HepG2 (cell line): Measurements from ENCODE around the gene CAT. TPM values are rescaled to one million over a fixed set of nuclear protein-coding genes. Genes with fewer than 3 reads are reported as not detected.

Experiments
- ATAC-seq: fragments of 200-7000 bp; cut with Tn5 transposase; 3 replicates; pipeline ENCODE4 v1.9.1; 2020; ENCODE audit warnings: mild to moderate bottlenecking, moderate library complexity
- BruUV-seq: library from RNA; stranded (reverse); fragments of 400-500 nt; replicated peaks from 2 replicates; lab custom pipeline; 2021; lab: Mats Ljungman, UMichigan
- CTCF ChIA-PET: fragments of 300-600 bp; formaldehyde crosslinking; extraction: SDS; loops from one replicate; lab custom pipeline; 2021; ENCODE audit warnings: low total read pairs, inconsistent platforms, low intra/inter-chr PET ratio; lab: Yijun Ruan, JAX
- POLR2A ChIA-PET: fragments of 350-600 bp; sonication (Branson Sonifier 250); formaldehyde crosslinking; loops from one replicate; lab custom pipeline; 2020; ENCODE audit warnings: antibody characterized with exemption, inconsistent platforms; lab: Yijun Ruan, JAX
- DNase-seq: peaks from one replicate; pipeline ENCODE4 v3.0.0-alpha.2; 2015; ENCODE audit warnings: low spot score
- FAIRE-seq: peaks from 3 replicates; lab custom pipeline; 2011; peaks lifted over from hg19 to GRCh38; lab: Jason Lieb, UNC
- H2AFZ ChIP-seq: one replicate; pipeline ENCODE4 v1.6.1; 2011; ENCODE audit warnings: low read length, inconsistent platforms
- H3K27ac ChIP-seq: fragments of 300-600 bp; 3 replicates; pipeline ENCODE4 v1.8.0; 2011; ENCODE audit warnings: mixed run types, mild to moderate bottlenecking, mixed read lengths, low read length, inconsistent platforms; ENCODE audit not compliant: insufficient read depth; ENCODE audit errors: extremely low read length
- H3K27me3 ChIP-seq, 2 experiments: fragments of 200-600 bp in 1 of 2; 2 replicates in 1 of 2; 3 replicates in 1 of 2; pipeline versions ENCODE4 v1.6.0 to v1.8.0; 2011; ENCODE audit warnings: low read length in 2 of 2, mild to moderate bottlenecking in 2 of 2, moderate library complexity in 2 of 2, inconsistent platforms in 1 of 2; ENCODE audit not compliant: insufficient read depth in 2 of 2, control insufficient read depth in 1 of 2
- H3K36me3 ChIP-seq, 2 experiments: fragments of 200-600 bp in 1 of 2; replicated peaks in 1 of 2; 2 replicates in 1 of 2; 3 replicates in 1 of 2; pipeline versions ENCODE4 v1.5.1 to v1.8.0; 2011; ENCODE audit warnings: low read length in 2 of 2, inconsistent platforms in 1 of 2; ENCODE audit not compliant: insufficient read depth in 2 of 2, control insufficient read depth in 1 of 2
- H3K4me1 ChIP-seq: 2 replicates; pipeline ENCODE4 v1.5.1; 2012; ENCODE audit warnings: low read length, inconsistent platforms; ENCODE audit not compliant: insufficient read depth
- H3K4me2 ChIP-seq: 2 replicates; pipeline ENCODE4 v1.6.0; 2011; ENCODE audit warnings: low read depth, low read length, inconsistent platforms
- H3K4me3 ChIP-seq, 3 experiments: fragments of 200-600 bp in 1 of 3; sonication (generic), shearing (Covaris generic) in 1 of 3; replicated peaks in 1 of 3; 2 replicates each; pipeline ENCODE4 v1.5.1; 2011 to 2016; ENCODE audit warnings: low read length in 3 of 3, inconsistent platforms in 2 of 3, low read depth in 2 of 3, mild to moderate bottlenecking in 2 of 3, control low read depth in 1 of 3, mixed read lengths in 1 of 3; ENCODE audit not compliant: insufficient read depth in 1 of 3
- H3K79me2 ChIP-seq: one replicate; pipeline ENCODE4 v1.6.1; 2011; ENCODE audit warnings: low read length, inconsistent platforms; ENCODE audit not compliant: insufficient read depth
- H3K9ac ChIP-seq: 2 replicates; pipeline ENCODE4 v1.6.0; 2011; ENCODE audit warnings: mild to moderate bottlenecking, low read depth, low read length, inconsistent platforms; ENCODE audit not compliant: insufficient read depth
- H3K9me3 ChIP-seq: 2 replicates; pipeline ENCODE4 v1.5.1; 2012; ENCODE audit warnings: mild to moderate bottlenecking, low read length
- H4K20me1 ChIP-seq: 2 replicates; pipeline ENCODE4 v1.6.0; 2011; ENCODE audit warnings: inconsistent platforms, mild to moderate bottlenecking, low read length, moderate library complexity; ENCODE audit not compliant: insufficient read depth
- AKAP8 ChIP-seq: sonication (generic); formaldehyde crosslinking; IDR thresholded peaks from 2 replicates; pipeline ENCODE4 v1.5.1; 2020; ENCODE audit warnings: mild to moderate bottlenecking, missing genetic modification reagents
- EZH2 ChIP-seq: conservative IDR thresholded peaks from 2 replicates; pipeline ENCODE4 v1.6.1; 2012; ENCODE audit warnings: mild to moderate bottlenecking, low read depth, low read length, moderate library complexity
- HMG20B ChIP-seq: conservative IDR thresholded peaks from 2 replicates; pipeline ENCODE4 v1.6.1; 2016; ENCODE audit warnings: missing genetic modification reagents, missing compliant biosample characterization
- HOXA7 ChIP-seq: sonication (generic); formaldehyde crosslinking; IDR thresholded peaks from 2 replicates; pipeline ENCODE4 v1.8.1; 2022; ENCODE audit warnings: mild to moderate bottlenecking, missing genetic modification reagents, moderate library complexity
- KDM3A ChIP-seq: IDR thresholded peaks from 2 replicates; pipeline ENCODE4 v1.6.1; 2018; ENCODE audit warnings: low read depth, missing compliant biosample characterization
- ZNF317 ChIP-seq: sonication (generic); formaldehyde crosslinking; IDR thresholded peaks from 2 replicates; pipeline ENCODE4 v1.5.0; 2020; ENCODE audit warnings: mild to moderate bottlenecking, missing genetic modification reagents
- ZNF652 ChIP-seq: IDR thresholded peaks from 2 replicates; pipeline ENCODE4 v1.6.1; 2016; ENCODE audit warnings: low read depth, borderline replicate concordance
- ZNF878 ChIP-seq: sonication (generic); formaldehyde crosslinking; IDR thresholded peaks from 2 replicates; pipeline ENCODE4 v1.8.1; 2023; ENCODE audit warnings: mild to moderate bottlenecking, missing genetic modification reagents, moderate library complexity
- ZNF879 ChIP-seq: sonication (generic); formaldehyde crosslinking; IDR thresholded peaks from 2 replicates; pipeline ENCODE4 v1.8.1; 2023; ENCODE audit warnings: missing genetic modification reagents
- WGBS: methylation state at CpG from one replicate; pipeline ENCODE4 v1.1.6; 2017; ENCODE audit warnings: low lambda C conversion rate; 5-methylcytosine and 5-hydroxymethylcytosine counted together
- in situ Hi-C: cut with HindIII; loops from 2 replicates; pipeline ENCODE4 v1.10.0; 2017; ENCODE audit warnings: low pct_unique_long_range_greater_than_20kb; ENCODE audit not compliant: extremely low pct_ligation_motif_present
- intact Hi-C: fragments of 100-400 bp; cut with micrococcal nuclease; formaldehyde crosslinking; loops from one replicate; pipeline ENCODE4 v1.10.0; 2022; ENCODE audit not compliant: unreplicated experiment
- polyA plus RNA-seq, 8 experiments: library from polyadenylated mRNA; depleted of rRNA in 3 of 8; stranded (reverse) in 7 of 8; unstranded in 1 of 8; fragments of >200 nt; fragmentation: Illumina TruSeq in 4 of 8; extraction: Trizol in 4 of 8; gene quantifications; 2 replicates each; pipeline versions ENCODE4 v1.2.1 to v1.2.3, GENCODE V29; 2011 to 2016; ENCODE audit warnings: low read depth in 4 of 8, missing spikeins in 1 of 8, mixed read lengths in 1 of 8; ENCODE audit not compliant: insufficient read depth in 1 of 8
- total RNA-seq, 5 experiments: library from RNA; depleted of rRNA; stranded (reverse); fragments of >200 nt; fragmentation: Illumina TruSeq; extraction: Trizol; gene quantifications; 2 replicates each; pipeline ENCODE4 v1.2.3, GENCODE V29; 2016; ENCODE audit warnings: low read depth in 1 of 5
- TF ChIP-seq, protein P1 (sequence below): IDR thresholded peaks from 2 replicates; pipeline ENCODE4 v1.6.1; 2016; ENCODE audit warnings: mild to moderate bottlenecking

CAT gene
- total and polyA plus RNA-seq, 2 of the 13 experiments (the other 11 are each of a cell fraction or from before 2014, with no cell fraction given): 107 to 136 TPM

GRCh38 chr11:34480314-34480713, 41.6 kb downstream of the CAT start:
- H3K4me2 ChIP-seq: no peak overlapping the region
- no peaks in the 10 kb centered on the region for H3K27me3 ChIP-seq
- H3K4me3 ChIP-seq: no peak overlapping the region
- POLR2A ChIA-PET: no interaction called here
- no peaks in the 10 kb centered on the region for H4K20me1 ChIP-seq
- no peak overlapping the region for H3K9ac ChIP-seq
- no peak overlapping the region for H3K27ac ChIP-seq
- H3K4me1 ChIP-seq: peaks cover 26% of the 10 kb centered on the region
- WGBS: 31% methylated on average over 3 of the region's 3 CpGs
- CTCF ChIA-PET: no interaction called here
- TF ChIP-seq HMG20B (no peak), ZNF879 (no peak), ZNF652 (CRISPR knock-in tag) (no peak), EZH2 (no peak), KDM3A (CRISPR knock-in tag) (no peak), ZNF878 (no peak), ZNF317 (no peak), AKAP8 (CRISPR knock-in tag) (no peak), HOXA7 (CRISPR knock-in tag) (no peak)
- TF ChIP-seq, protein P1, sequence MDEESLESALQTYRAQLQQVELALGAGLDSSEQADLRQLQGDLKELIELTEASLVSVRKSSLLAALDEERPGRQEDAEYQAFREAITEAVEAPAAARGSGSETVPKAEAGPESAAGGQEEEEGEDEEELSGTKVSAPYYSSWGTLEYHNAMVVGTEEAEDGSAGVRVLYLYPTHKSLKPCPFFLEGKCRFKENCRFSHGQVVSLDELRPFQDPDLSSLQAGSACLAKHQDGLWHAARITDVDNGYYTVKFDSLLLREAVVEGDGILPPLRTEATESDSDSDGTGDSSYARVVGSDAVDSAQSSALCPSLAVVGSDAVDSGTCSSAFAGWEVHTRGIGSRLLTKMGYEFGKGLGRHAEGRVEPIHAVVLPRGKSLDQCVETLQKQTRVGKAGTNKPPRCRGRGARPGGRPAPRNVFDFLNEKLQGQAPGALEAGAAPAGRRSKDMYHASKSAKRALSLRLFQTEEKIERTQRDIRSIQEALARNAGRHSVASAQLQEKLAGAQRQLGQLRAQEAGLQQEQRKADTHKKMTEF: no peak
- in situ Hi-C loops: loop anchor here (25.0 kb wide), 1 partner anchor 493 kb away; no protein-coding TSS in a partner anchor
- no peak overlapping the region for H2AFZ ChIP-seq
- DNase-seq (no peak), FAIRE-seq (no peak), ATAC-seq (no peak)
- no peaks in the 10 kb centered on the region for H3K36me3 ChIP-seq
- no peaks in the 10 kb centered on the region for H3K9me3 ChIP-seq
- BruUV-seq: no TSS peak
- H3K79me2 ChIP-seq: no peaks in the 10 kb centered on the region
- intact Hi-C loops: no loop called here
